HepG2 (cell line): Measurements from ENCODE around the gene USP20. TPM values are rescaled to one million over a fixed set of nuclear protein-coding genes. Genes with fewer than 3 reads are reported as not detected.

Source experiments
- BATF2 ChIP-seq: sonication (generic); formaldehyde crosslinking; IDR thresholded peaks from 2 replicates; pipeline ENCODE4 v1.8.0; 2022; ENCODE audit warnings: mild to moderate bottlenecking, missing genetic modification reagents, moderate library complexity
- BRD4 ChIP-seq: sonication (generic); formaldehyde crosslinking; IDR thresholded peaks from 2 replicates; pipeline ENCODE4 v1.4.0; 2020; ENCODE audit warnings: missing genetic modification reagents
- CAMTA2 ChIP-seq: sonication (generic); formaldehyde crosslinking; IDR thresholded peaks from 2 replicates; pipeline ENCODE4 v1.4.0; 2020; ENCODE audit warnings: mild to moderate bottlenecking, missing genetic modification reagents, borderline replicate concordance
- CTCF ChIP-seq: sonication (generic); formaldehyde crosslinking; IDR thresholded peaks from 2 replicates; pipeline ENCODE4 v1.5.0; 2020; ENCODE audit warnings: mild to moderate bottlenecking, missing genetic modification reagents, moderate library complexity
- DMAP1 ChIP-seq: IDR thresholded peaks from 2 replicates; pipeline ENCODE4 v1.6.1; 2016
- HBP1 ChIP-seq: IDR thresholded peaks from 2 replicates; pipeline ENCODE4 v1.6.1; 2016; ENCODE audit warnings: low read depth, control low read depth
- IKZF4 ChIP-seq: sonication (generic); formaldehyde crosslinking; IDR thresholded peaks from 2 replicates; pipeline ENCODE4 v1.5.1; 2020; ENCODE audit warnings: borderline replicate concordance, mild to moderate bottlenecking, low read depth, missing genetic modification reagents; ENCODE audit errors: not compliant biosample characterization
- MZF1 ChIP-seq: sonication (generic); formaldehyde crosslinking; IDR thresholded peaks from 2 replicates; pipeline ENCODE4 v1.8.1; 2023; ENCODE audit warnings: mild to moderate bottlenecking, missing genetic modification reagents, borderline replicate concordance
- PTBP1 ChIP-seq: fragments of 200-400 bp; formaldehyde crosslinking; IDR thresholded peaks from 2 replicates; pipeline ENCODE4 v1.6.1; 2018; ENCODE audit warnings: low read length, low read depth; ENCODE audit not compliant: poor library complexity, severe bottlenecking
- XBP1 ChIP-seq: sonication (generic); formaldehyde crosslinking; IDR thresholded peaks from 2 replicates; pipeline ENCODE4 v1.5.0; 2020; ENCODE audit warnings: missing genetic modification reagents
- ZNF432 ChIP-seq: sonication (generic); formaldehyde crosslinking; IDR thresholded peaks from 2 replicates; pipeline ENCODE4 v1.5.0; 2020; ENCODE audit warnings: missing genetic modification reagents, mild to moderate bottlenecking, borderline replicate concordance
- ZNF598 ChIP-seq: sonication (generic); formaldehyde crosslinking; IDR thresholded peaks from 2 replicates; pipeline ENCODE4 v1.5.1; 2020; ENCODE audit warnings: mild to moderate bottlenecking, missing genetic modification reagents, borderline replicate concordance
- ZNF687 ChIP-seq: sonication (generic); formaldehyde crosslinking; IDR thresholded peaks from 2 replicates; pipeline ENCODE4 v1.5.1; 2020; ENCODE audit warnings: mild to moderate bottlenecking, missing genetic modification reagents, moderate library complexity
- polyA plus RNA-seq, 8 experiments: library from polyadenylated mRNA; depleted of rRNA in 3 of 8; stranded (reverse) in 7 of 8; unstranded in 1 of 8; fragments of >200 nt; fragmentation: Illumina TruSeq in 4 of 8; extraction: Trizol in 4 of 8; gene quantifications; 2 replicates each; pipeline versions ENCODE4 v1.2.1 to v1.2.3, GENCODE V29; 2011 to 2016; ENCODE audit warnings: low read depth in 4 of 8, missing spikeins in 1 of 8, mixed read lengths in 1 of 8; ENCODE audit not compliant: insufficient read depth in 1 of 8
- total RNA-seq, 5 experiments: library from RNA; depleted of rRNA; stranded (reverse); fragments of >200 nt; fragmentation: Illumina TruSeq; extraction: Trizol; gene quantifications; 2 replicates each; pipeline ENCODE4 v1.2.3, GENCODE V29; 2016; ENCODE audit warnings: low read depth in 1 of 5
- TF ChIP-seq, protein P1 (sequence below): sonication (generic); formaldehyde crosslinking; IDR thresholded peaks from 2 replicates; pipeline ENCODE4 v1.4.0; 2020; ENCODE audit warnings: missing genetic modification reagents
- TF ChIP-seq, protein P2 (sequence below), 2 experiments: sonication (generic) in 1 of 2; formaldehyde crosslinking in 1 of 2; IDR thresholded peaks; 2 replicates each; pipeline versions ENCODE4 v1.4.0 to v1.6.1; 2018 to 2020; ENCODE audit warnings: missing genetic modification reagents in 2 of 2, borderline replicate concordance in 1 of 2, low read depth in 1 of 2, mild to moderate bottlenecking in 1 of 2, missing biosample characterization in 1 of 2

The USP20 gene
- total and polyA plus RNA-seq, 2 of the 13 experiments (the other 11 are each of a cell fraction or from before 2014, with no cell fraction given) = 4.4 to 5.9 TPM

GRCh38 chr9:129885018-129885669 lies 49.9 kb downstream of the USP20 start (continued):
- TF ChIP-seq DMAP1 (CRISPR knock-in tag) (peak; percentile 14; the same call in 1 of the 2 replicates), IKZF4 (CRISPR knock-in tag) (no peak), PTBP1 (no peak), XBP1 (no peak), ZNF598 (CRISPR knock-in tag) (no peak), CTCF (CRISPR knock-in tag) (peak; percentile 79), MZF1 (CRISPR knock-in tag) (0 out of 2 replicates have a peak, but pooled peaks have one; percentile 18), ZNF432 (CRISPR knock-in tag) (no peak), BATF2 (CRISPR knock-in tag) (0 out of 2 replicates have a peak, but pooled peaks have one; percentile 6), CAMTA2 (CRISPR knock-in tag) (0 out of 2 replicates have a peak, but pooled peaks have one; percentile 22), BRD4 (CRISPR knock-in tag) (peak; percentile 72; the same call in 1 of the 2 replicates), HBP1 (peak; percentile 1; the same call in 1 of the 2 replicates), ZNF687 (CRISPR knock-in tag) (peak; percentile 64)
- TF ChIP-seq, protein P1, sequence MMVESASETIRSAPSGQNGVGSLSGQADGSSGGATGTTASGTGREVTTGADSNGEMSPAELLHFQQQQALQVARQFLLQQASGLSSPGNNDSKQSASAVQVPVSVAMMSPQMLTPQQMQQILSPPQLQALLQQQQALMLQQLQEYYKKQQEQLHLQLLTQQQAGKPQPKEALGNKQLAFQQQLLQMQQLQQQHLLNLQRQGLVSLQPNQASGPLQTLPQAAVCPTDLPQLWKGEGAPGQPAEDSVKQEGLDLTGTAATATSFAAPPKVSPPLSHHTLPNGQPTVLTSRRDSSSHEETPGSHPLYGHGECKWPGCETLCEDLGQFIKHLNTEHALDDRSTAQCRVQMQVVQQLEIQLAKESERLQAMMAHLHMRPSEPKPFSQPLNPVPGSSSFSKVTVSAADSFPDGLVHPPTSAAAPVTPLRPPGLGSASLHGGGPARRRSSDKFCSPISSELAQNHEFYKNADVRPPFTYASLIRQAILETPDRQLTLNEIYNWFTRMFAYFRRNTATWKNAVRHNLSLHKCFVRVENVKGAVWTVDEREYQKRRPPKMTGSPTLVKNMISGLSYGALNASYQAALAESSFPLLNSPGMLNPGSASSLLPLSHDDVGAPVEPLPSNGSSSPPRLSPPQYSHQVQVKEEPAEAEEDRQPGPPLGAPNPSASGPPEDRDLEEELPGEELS (CRISPR knock-in tag) = no peak
- TF ChIP-seq, protein P2, sequence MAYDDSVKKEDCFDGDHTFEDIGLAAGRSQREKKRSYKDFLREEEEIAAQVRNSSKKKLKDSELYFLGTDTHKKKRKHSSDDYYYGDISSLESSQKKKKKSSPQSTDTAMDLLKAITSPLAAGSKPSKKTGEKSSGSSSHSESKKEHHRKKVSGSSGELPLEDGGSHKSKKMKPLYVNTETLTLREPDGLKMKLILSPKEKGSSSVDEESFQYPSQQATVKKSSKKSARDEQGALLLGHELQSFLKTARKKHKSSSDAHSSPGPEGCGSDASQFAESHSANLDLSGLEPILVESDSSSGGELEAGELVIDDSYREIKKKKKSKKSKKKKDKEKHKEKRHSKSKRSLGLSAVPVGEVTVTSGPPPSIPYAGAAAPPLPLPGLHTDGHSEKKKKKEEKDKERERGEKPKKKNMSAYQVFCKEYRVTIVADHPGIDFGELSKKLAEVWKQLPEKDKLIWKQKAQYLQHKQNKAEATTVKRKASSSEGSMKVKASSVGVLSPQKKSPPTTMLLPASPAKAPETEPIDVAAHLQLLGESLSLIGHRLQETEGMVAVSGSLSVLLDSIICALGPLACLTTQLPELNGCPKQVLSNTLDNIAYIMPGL (CRISPR knock-in tag; IDR thresholded peaks at IDR 0.05; ENCODE audit: borderline replicate concordance in 1 of 2, low read depth in 1 of 2) = peak in 1 of 2 experiments; percentile 10; a peak in 2 of 4 replicates
